GM10248 (cell line): ENCODE results near the gene PCDHA1.

Experiments used
- CTCF ChIA-PET: fragments of 300-600 bp; sonication (Branson Sonifier 250); formaldehyde crosslinking; extraction: SDS; loops from one replicate; lab custom pipeline; 2021; ENCODE audit warnings: antibody characterized with exemption; lab: Yijun Ruan, JAX
- POLR2A ChIA-PET: fragments of 350-650 bp; sonication (Branson Sonifier 250); formaldehyde crosslinking; extraction: SDS; loops from one replicate; lab custom pipeline; 2020; ENCODE audit warnings: antibody characterized with exemption; lab: Yijun Ruan, JAX
- DNase-seq: peaks from one replicate; pipeline ENCODE4 v3.0.0; 2012; ENCODE audit errors: extremely low spot score
- TF ChIP-seq, protein P1 (sequence below): IDR thresholded peaks from 2 replicates; pipeline ENCODE4 v1.5.1; 2012; ENCODE audit warnings: mild to moderate bottlenecking, low read depth; ENCODE audit errors: extremely low read depth, missing control alignments, control extremely low read depth

The PCDHA1 gene

DNA sequence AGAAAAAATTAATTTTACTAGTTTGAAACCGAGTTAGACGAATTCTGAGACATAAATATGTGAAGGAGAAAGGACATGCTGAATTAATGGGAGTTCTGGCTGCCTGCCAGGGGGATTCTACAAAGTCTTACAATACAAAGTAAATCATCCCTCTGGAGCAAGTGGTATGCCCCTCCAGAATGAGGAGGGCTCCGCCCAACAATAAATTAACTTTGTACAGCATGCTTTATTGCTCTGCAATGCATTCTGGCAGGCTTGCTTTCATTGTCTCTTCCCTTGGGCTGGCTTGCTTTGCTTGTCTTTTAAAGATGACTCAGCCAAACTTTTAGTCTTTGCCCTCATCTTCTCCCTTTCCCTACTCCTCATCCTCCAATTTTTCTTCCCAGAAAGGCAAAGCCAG is 253.6 kb downstream of the PCDHA1 start:
- TF ChIP-seq, protein P1, sequence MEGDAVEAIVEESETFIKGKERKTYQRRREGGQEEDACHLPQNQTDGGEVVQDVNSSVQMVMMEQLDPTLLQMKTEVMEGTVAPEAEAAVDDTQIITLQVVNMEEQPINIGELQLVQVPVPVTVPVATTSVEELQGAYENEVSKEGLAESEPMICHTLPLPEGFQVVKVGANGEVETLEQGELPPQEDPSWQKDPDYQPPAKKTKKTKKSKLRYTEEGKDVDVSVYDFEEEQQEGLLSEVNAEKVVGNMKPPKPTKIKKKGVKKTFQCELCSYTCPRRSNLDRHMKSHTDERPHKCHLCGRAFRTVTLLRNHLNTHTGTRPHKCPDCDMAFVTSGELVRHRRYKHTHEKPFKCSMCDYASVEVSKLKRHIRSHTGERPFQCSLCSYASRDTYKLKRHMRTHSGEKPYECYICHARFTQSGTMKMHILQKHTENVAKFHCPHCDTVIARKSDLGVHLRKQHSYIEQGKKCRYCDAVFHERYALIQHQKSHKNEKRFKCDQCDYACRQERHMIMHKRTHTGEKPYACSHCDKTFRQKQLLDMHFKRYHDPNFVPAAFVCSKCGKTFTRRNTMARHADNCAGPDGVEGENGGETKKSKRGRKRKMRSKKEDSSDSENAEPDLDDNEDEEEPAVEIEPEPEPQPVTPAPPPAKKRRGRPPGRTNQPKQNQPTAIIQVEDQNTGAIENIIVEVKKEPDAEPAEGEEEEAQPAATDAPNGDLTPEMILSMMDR = no peak
- ChIA-PET CTCF (no interaction called here), POLR2A (no interaction called here)
- no peak for DNase-seq

- ChIA-PET POLR2A (no interaction called here), CTCF (no interaction called here)
- TF ChIP-seq, protein P1 = no peak
- no peak for DNase-seq
Observed at GRCh38 chr5:141040093-141040770, 254.3 kb downstream of the PCDHA1 start.

- TF ChIP-seq, protein P1 = peak; percentile 18
- peak; percentile 56 for DNase-seq
- ChIA-PET POLR2A (no interaction called here), CTCF (no interaction called here)
Observed at GRCh38 chr5:141040771-141041426, 255.0 kb downstream of the PCDHA1 start.

GRCh38 chr5:141041427-141041785 is 255.5 kb downstream of the PCDHA1 start:
- POLR2A ChIA-PET = no interaction called here
- TF ChIP-seq, protein P1 = no peak
- CTCF ChIA-PET = no interaction called here
- DNase-seq = no peak

DNA sequence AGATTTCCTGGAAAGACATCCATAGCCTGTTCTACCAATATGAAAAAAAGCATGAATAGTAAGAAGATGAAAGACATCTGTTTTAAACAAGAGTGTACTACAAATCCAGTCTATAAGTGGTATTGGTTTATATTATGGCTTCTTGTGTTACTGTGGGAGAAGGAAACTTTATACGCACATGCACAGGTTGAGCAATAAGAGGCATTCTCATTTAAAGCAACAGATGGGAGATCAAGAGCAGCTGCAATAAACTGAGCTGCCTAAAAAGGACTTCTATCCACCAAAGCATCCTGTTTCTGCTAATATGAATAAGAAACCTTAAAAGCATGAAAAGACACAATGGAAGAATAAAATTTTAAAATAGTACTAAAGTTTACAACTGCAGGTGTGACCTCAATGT is 256.6 kb downstream of the PCDHA1 start:
- CTCF ChIA-PET = no interaction called here
- DNase-seq = no peak
- POLR2A ChIA-PET = no interaction called here
- TF ChIP-seq, protein P1 = no peak

DNA sequence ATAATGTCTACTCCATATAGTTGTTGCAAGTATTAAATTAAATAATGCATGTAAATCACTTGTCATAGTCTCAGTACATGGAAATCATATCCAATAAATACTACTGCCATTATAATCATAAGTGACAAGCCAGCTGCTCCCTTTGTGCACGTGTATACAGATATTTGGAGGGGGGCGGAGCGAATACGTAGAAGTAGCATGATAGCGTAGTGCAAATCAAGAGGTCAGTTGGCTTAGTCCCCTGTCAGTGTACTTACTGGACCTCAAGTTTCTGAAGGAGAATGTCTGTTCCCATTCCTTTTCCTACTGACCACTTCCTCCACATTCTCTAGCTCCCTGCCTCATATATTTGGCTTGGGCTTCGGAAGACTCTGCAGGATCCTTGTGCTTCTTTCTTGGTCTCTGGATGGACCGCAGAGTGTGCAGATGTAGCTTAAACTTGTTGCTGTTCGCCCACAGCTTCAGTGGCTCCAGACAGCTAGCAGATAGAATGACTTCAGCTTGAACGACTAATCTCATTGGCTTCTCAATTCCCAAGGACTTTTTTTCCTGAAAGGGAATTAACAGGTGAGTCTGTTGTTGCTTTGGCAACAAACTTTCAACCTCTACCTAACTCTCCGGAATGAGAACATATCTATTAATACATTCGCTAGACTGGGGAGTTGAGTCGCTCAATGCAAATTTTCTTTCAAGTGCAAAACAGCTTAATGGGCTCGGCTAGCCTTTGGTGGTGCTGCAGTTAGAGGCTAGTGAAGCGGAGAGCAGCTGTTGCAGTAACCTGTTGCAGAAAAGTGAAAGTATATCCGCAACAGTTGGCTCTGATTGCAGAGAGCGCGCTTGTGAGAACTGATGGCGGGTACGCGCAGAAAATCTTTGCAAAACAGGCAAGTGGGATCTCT is 264.9 kb downstream of the PCDHA1 start, which contains the start of gene PCDHB1:
Gene PCDHB1 (plus strand): TSS at position 753 of the 899 bp plus-strand sequence. CDS start 97 bp downstream, at position 850.
- DNase-seq = no peak
- ChIA-PET CTCF (interaction anchor here (1.5 kb wide), 1 partner anchor 17 kb away, joined by 4 read pairs; no protein-coding TSS in a partner anchor), POLR2A (no interaction called here)
- TF ChIP-seq, protein P1 = no peak
